K562 (cell line): ENCODE data around the gene OSBP2. TPM values are rescaled to one million over a fixed set of nuclear protein-coding genes. Genes with fewer than 3 reads are reported as not detected.

Source experiments
- ARID1B ChIP-seq: fragments of 450-650 bp; IDR thresholded peaks from 2 replicates; pipeline ENCODE4 v1.6.1; 2016; ENCODE audit warnings: antibody characterized with exemption, mild to moderate bottlenecking, inconsistent platforms
- ELF4 ChIP-seq: fragments of 450-650 bp; formaldehyde crosslinking; IDR thresholded peaks from 2 replicates; pipeline ENCODE4 v1.4.0; 2022; ENCODE audit warnings: missing genetic modification characterization
- MTA3 ChIP-seq: fragments of 450-650 bp; formaldehyde crosslinking; IDR thresholded peaks from 2 replicates; pipeline ENCODE4 v1.6.1; 2017; ENCODE audit warnings: mild to moderate bottlenecking, borderline replicate concordance
- RB1 ChIP-seq: fragments of 450-650 bp; IDR thresholded peaks from 2 replicates; pipeline ENCODE4 v1.6.1; 2017; ENCODE audit warnings: low read depth, mild to moderate bottlenecking
- SAP30 ChIP-seq: fragments of 200-600 bp; sonication (generic); IDR thresholded peaks from 2 replicates; pipeline ENCODE4 v1.6.1; 2012; ENCODE audit warnings: borderline replicate concordance, low read depth, mild to moderate bottlenecking, moderate library complexity, low read length, control low read depth, inconsistent platforms; ENCODE audit not compliant: insufficient read depth, poor library complexity, severe bottlenecking
- SP1 ChIP-seq: sonication (generic); formaldehyde crosslinking; IDR thresholded peaks from 2 replicates; pipeline ENCODE4 v1.8.1; 2022; ENCODE audit warnings: mild to moderate bottlenecking, missing genetic modification reagents
- TEAD2 ChIP-seq: fragments of 450-650 bp; IDR thresholded peaks from 2 replicates; pipeline ENCODE4 v1.6.1; 2016; ENCODE audit warnings: missing genetic modification characterization, control low read depth, missing compliant biosample characterization
- ZC3H11A ChIP-seq: IDR thresholded peaks from 2 replicates; pipeline ENCODE4 v1.6.1; 2012; ENCODE audit warnings: low read depth, low read length, improper control_type of control experiment
- ZNF316 ChIP-seq: fragments of 450-650 bp; IDR thresholded peaks from 2 replicates; pipeline ENCODE4 v1.6.1; 2016
- ZNF551 ChIP-seq: fragments of 250-450 bp; sonication (Bioruptor Pico); IDR thresholded peaks from 2 replicates; pipeline ENCODE4 v1.5.0; 2021; ENCODE audit warnings: mild to moderate bottlenecking, moderate library complexity
- ZNF644 ChIP-seq: fragments of 200-800 bp; sonication (Bioruptor generic); IDR thresholded peaks from 2 replicates; pipeline ENCODE4 v1.6.1; 2016; ENCODE audit warnings: low read depth, missing genetic modification characterization, missing compliant biosample characterization
- ZNF780A ChIP-seq: fragments of 250-450 bp; sonication (Bioruptor Pico); IDR thresholded peaks from 2 replicates; pipeline ENCODE4 v1.5.0; 2021; ENCODE audit warnings: mild to moderate bottlenecking
- polyA plus RNA-seq, 8 experiments: library from polyadenylated mRNA; depleted of rRNA in 4 of 8; stranded (reverse) in 5 of 8; unstranded in 3 of 8; fragments of >200 nt; fragmentation: Nextera tagmentation in 2 of 8; fragmentation: Illumina TruSeq in 1 of 8; extraction: Ambion mirVana in 2 of 8; extraction: Trizol in 1 of 8; gene quantifications; 2 replicates each; pipeline versions ENCODE4 v1.2.1 to v1.2.3, GENCODE V29; 2011 to 2014; ENCODE audit warnings: inconsistent platforms in 1 of 8, missing spikeins in 1 of 8
- total RNA-seq, 7 experiments: library from RNA; depleted of rRNA in 6 of 7; stranded (reverse); fragments of >200 nt in 6 of 7; fragmentation: Illumina TruSeq in 2 of 7; extraction: Trizol in 2 of 7; gene quantifications; 2 replicates each; pipeline versions ENCODE4 v1.2.1 to v1.2.3, GENCODE V29; 2011 to 2021; ENCODE audit warnings: low replicate concordance in 1 of 7
- TF ChIP-seq, protein P1 (sequence below): sonication (generic); formaldehyde crosslinking; IDR thresholded peaks from 2 replicates; pipeline ENCODE4 v1.8.0; 2022; ENCODE audit warnings: missing genetic modification reagents, mild to moderate bottlenecking, borderline replicate concordance
- TF ChIP-seq, protein P2 (sequence below): fragments of 250-450 bp; sonication (Bioruptor Pico); IDR thresholded peaks from 2 replicates; pipeline ENCODE4 v1.5.0; 2021; ENCODE audit warnings: mild to moderate bottlenecking, borderline replicate concordance
- TF ChIP-seq, protein P3 (sequence below): fragments of 250-450 bp; sonication (Bioruptor Pico); IDR thresholded peaks from 2 replicates; pipeline ENCODE4 v1.5.0; 2021

The OSBP2 gene
- total and polyA plus RNA-seq, 9 of the 15 experiments (the other 6 are each of a cell fraction or from before 2014, with no cell fraction given): 0.52 to 29.5 (median 21.6) TPM

DNA sequence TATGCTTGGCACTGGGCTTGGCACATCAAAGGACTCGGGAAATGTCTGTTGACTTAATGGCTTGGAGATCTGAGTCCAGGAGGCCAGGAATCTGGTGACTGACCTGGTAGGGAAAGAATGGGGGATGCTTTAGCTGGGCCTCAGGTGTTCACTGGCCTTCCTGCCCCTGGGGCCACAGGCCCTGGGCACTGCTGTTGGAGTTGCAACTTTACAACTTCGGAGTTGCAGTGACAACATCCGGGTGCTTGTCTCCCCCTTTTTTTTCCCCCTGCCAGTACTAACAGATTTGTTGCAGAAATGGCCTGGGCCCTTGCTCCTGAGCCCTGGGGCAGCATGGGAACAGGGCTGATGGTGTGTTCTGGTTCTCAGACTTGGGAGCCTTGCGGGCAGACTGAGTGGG, 23.8 kb downstream of the OSBP2 start (continued):
- no peak for TF ChIP-seq SAP30
- TF ChIP-seq, protein P1, sequence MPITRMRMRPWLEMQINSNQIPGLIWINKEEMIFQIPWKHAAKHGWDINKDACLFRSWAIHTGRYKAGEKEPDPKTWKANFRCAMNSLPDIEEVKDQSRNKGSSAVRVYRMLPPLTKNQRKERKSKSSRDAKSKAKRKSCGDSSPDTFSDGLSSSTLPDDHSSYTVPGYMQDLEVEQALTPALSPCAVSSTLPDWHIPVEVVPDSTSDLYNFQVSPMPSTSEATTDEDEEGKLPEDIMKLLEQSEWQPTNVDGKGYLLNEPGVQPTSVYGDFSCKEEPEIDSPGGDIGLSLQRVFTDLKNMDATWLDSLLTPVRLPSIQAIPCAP (CRISPR knock-in tag): no peak
- no peak for TF ChIP-seq SP1 (CRISPR knock-in tag)
- TF ChIP-seq ARID1B: no peak
- TF ChIP-seq RB1: no peak
- TF ChIP-seq ZNF780A (CRISPR knock-in tag): no peak
- no peak for TF ChIP-seq TEAD2 (tag)
- TF ChIP-seq ZC3H11A: no peak
- TF ChIP-seq MTA3: no peak
- TF ChIP-seq ZNF644 (tag): no peak
- no peak for TF ChIP-seq ZNF316
- TF ChIP-seq, protein P2, sequence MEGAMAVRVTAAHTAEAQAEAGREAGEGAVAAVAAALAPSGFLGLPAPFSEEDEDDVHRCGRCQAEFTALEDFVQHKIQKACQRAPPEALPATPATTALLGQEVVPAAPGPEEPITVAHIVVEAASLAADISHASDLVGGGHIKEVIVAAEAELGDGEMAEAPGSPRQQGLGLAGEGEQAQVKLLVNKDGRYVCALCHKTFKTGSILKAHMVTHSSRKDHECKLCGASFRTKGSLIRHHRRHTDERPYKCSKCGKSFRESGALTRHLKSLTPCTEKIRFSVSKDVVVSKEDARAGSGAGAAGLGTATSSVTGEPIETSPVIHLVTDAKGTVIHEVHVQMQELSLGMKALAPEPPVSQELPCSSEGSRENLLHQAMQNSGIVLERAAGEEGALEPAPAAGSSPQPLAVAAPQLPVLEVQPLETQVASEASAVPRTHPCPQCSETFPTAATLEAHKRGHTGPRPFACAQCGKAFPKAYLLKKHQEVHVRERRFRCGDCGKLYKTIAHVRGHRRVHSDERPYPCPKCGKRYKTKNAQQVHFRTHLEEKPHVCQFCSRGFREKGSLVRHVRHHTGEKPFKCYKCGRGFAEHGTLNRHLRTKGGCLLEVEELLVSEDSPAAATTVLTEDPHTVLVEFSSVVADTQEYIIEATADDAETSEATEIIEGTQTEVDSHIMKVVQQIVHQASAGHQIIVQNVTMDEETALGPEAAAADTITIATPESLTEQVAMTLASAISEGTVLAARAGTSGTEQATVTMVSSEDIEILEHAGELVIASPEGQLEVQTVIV (CRISPR knock-in tag): no peak
- TF ChIP-seq, protein P3, sequence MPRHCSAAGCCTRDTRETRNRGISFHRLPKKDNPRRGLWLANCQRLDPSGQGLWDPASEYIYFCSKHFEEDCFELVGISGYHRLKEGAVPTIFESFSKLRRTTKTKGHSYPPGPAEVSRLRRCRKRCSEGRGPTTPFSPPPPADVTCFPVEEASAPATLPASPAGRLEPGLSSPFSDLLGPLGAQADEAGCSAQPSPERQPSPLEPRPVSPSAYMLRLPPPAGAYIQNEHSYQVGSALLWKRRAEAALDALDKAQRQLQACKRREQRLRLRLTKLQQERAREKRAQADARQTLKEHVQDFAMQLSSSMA (CRISPR knock-in tag): no peak
- no peak for TF ChIP-seq ELF4 (CRISPR knock-in tag)
- TF ChIP-seq ZNF551 (CRISPR knock-in tag): no peak
